GM21529 (cell line): Measurements from ENCODE around the gene SPHKAP.
"Not testable (repeated sequence)": the region's sequence is repeated elsewhere in the genome, so short reads cannot be mapped to it uniquely, and the experiment has no call there.

Source experiments
- ATAC-seq: cut with Tn5 transposase; IDR thresholded peaks from one replicate; pipeline ENCODE4 v1.9.1; 2021; ENCODE audit not compliant: unreplicated experiment

SPHKAP gene

DNA sequence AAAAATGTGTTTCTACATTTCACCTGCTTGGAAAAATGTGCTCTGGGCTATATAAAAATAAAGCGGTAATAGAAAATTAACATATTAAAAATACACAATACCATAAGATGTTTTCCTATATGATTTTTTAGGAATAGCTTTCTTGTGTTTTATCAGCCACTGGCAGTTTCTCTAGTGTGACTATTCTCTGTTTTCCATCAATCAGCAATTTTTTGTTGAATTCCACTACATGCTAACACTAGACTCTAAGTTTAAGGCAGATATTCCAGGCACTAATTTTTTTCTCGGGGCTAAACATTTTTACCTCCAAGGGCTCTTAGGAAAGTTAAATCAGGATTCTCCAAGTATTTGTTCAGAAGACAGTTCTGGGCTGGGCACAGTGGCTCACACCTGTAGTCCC, 140.5 kb downstream of the SPHKAP start:
- ATAC-seq, result no peak

- ATAC-seq, result peak; percentile 85
Observed at GRCh38 chr2:228039752-228040534, 141.5 kb downstream of the SPHKAP start.

- no peak for ATAC-seq
Observed at GRCh38 chr2:228038967-228039366, 142.5 kb downstream of the SPHKAP start.

- ATAC-seq, result no peak
Observed at GRCh38 chr2:228037915-228038314, 143.6 kb downstream of the SPHKAP start.

GRCh38 chr2:228023619-228024018, 157.9 kb downstream of the SPHKAP start:
- no peak for ATAC-seq

DNA sequence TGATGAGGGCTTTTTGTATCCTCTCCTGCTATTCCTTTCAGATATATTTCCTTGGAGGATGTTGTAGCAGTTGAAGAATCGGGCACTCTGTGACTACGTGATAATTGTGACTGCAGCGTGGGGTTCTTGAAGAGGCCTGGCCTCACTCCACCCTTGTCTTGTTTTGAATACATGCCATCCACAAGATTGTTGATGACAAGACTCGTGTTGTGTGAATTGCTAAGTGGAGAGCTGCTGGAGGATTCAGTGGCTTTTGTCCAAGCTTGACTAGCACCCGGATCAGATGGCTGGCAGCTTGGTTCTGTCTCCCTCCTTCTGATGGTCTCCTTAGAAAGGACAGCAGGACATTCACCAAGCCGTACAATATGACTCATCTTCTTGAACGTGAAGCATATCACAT, 163.2 kb downstream of the SPHKAP start:
- ATAC-seq, result no peak

DNA sequence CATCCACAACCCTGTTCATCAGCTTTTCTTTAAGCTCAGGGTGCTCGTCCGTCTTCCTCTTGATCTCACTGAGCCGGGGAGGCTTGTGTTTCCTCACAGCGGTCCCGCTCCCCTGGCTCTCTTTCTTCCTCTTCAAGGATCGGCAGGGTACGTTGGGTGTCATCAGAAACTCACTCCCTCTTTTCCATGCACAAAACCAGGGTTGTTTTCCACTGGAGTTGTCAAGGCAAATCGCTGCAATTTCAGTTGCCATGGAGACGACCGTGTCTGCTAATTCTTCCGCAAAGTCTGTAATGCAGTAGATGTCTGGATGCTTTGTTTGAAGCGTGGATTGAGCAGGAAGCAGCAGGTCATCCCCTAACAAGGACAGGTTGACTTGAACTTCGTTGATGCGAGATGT, 163.7 kb downstream of the SPHKAP start:
- no peak for ATAC-seq

- ATAC-seq, result no peak
Observed at GRCh38 chr2:228016402-228016801, 165.1 kb downstream of the SPHKAP start.

- no peak for ATAC-seq
Observed at GRCh38 chr2:228015741-228016140, 165.7 kb downstream of the SPHKAP start.

GRCh38 chr2:227996366-227996765, 185.1 kb downstream of the SPHKAP start:
- no peak for ATAC-seq

DNA sequence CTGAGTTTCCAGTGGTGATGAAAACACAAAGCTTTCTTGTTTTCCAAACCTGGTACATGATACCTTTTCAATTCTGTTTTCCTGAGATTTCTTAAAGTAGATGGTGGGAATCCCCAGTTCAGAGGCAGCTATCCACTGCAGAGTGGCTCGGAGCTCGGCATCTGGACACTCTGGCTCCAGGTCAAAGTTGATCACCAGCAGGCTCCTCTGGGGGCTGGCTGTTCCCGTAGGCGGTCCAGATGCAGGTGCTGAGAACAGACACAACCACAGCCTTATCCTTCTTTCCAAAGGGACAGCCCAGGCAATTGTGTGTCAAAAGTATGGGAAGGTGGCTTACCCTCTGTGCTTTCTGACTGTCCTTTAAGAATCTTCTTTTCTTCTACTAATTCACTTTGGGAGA, 190.6 kb downstream of the SPHKAP start:
- no peak for ATAC-seq

DNA sequence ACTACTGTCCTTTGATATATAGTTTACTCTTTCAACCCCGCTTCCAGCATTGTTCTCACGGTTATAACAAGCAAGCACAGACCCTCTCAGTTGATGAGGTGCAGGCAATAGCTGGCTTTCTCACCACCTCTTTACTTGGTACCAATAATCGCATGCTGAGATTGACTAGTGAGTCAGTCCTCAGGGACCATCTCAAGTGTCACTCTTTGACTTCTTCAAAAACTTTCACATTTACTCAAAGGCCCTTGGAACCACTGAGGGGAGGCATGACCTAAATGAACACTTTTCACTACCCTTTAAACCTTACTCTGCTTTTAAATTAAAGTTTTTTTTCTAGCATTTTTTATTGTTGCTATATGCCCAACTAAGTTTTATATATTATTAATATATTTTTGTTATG, 208.2 kb downstream of the SPHKAP start:
- no peak for ATAC-seq

DNA sequence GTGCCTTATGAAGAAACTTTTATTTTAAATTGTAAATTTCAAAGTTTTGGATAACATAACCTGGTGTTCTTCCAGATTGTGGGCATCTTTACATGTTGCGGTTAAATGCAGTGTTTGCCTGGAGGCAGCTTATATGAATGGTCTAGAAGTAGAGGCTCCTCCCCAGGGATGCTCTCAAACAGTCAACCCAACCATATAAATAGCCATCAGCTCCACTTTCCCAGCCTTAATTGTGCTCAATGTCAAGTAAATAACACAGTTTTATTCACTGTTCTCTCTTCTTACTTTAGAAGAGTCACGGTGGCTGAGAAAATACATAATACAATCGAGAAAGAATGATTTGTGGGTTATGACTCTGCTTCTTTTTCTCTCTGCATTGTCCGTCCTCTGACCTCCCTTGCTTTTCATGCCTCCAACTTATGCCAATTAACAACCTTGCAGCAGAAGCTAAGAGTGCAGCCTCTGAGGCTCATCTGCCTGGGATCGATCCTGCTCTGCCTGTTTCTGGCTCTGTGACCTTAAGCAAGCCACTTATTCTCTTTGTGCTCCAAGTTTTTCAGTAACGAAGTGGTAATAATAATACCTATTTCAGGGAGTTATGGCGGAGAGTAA, 209.8 kb downstream of the SPHKAP start:
- ATAC-seq, result no peak

DNA sequence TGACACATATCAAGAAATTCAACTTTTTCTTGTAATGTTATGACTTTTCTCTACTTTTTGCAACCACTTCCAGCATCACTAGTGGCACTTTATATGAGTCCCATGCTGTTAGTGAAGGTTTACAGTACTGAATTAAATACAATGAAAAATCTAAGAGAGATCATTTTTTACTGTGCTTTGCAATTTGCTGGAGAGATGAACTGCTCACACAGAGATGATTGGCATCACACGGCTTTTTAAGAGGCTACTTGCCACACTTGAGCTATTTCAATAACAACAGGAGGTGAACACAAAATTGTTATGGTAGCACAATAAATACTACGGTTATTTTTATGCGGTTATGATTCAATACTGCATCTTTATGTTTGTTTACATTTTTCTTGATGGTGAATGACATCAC, 221.2 kb downstream of the SPHKAP start:
- no peak for ATAC-seq

- no peak for ATAC-seq
Observed at GRCh38 chr2:227942965-227943364, 238.5 kb downstream of the SPHKAP start.

GRCh38 chr2:227942021-227942420, 239.5 kb downstream of the SPHKAP start:
- ATAC-seq, result peak; percentile 68

GRCh38 chr2:227939271-227940027, 242.0 kb downstream of the SPHKAP start:
- peak; percentile 63 for ATAC-seq

GRCh38 chr2:227936249-227936648, 245.2 kb downstream of the SPHKAP start:
- ATAC-seq, result not testable (repeated sequence)

DNA sequence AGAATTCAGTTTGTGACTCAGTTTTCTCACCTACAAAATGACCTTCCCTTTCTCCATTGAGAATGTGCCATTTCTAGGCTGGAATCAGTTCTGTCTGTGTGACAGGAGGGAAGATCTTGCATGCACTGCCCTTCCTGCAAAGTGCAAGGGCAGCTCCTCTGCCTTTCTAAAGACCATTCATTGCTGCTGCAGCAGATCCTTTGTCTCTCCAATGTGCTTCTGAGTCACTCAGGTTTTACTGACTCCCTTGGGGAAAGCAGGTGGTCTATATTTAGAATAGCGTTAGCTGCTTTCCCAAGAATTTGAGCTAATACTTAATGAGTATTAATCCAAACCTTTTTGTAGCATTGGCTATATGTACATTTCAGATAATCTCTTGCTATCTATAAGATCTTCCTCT, 247.6 kb downstream of the SPHKAP start:
- no peak for ATAC-seq

GRCh38 chr2:227932403-227932802, 249.1 kb downstream of the SPHKAP start:
- no peak for ATAC-seq

DNA sequence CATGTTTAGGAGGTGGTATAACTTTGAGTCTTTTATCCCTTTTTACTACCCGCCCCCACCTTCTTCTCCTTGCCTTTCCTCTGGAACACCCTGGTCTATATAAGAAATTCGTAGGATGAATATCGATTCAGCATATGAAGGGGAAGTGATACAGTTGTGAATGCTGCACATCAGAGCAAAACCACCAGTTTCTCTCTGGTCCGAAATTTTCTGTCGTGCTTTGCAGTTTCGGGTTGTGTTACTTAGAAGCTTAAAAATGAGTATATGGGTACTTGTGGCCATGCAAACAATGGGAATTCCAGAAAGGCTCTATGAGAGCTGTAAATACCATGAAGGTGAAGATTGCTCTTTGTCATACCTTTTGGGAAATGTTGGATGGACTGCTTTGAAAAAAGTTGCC, 249.5 kb downstream of the SPHKAP start:
- no peak for ATAC-seq
